ENCODE data around the gene ANKRD29.

GRCh38 chr18:23614891-23615290, 47.8 kb downstream of the ANKRD29 start:
- TF ChIP-seq CTCF (IDR thresholded peaks at IDR 0.05) = no peak
- TF ChIP-seq EZH2 (IDR thresholded peaks at IDR 0.05) = no peak
- no peak for TF ChIP-seq EZH2phosphoT487 (IDR thresholded peaks at IDR 0.05)

Data from neural progenitor cell (in vitro differentiated cells).